ENCODE data around the gene VWA5B1.

The VWA5B1 gene

DNA sequence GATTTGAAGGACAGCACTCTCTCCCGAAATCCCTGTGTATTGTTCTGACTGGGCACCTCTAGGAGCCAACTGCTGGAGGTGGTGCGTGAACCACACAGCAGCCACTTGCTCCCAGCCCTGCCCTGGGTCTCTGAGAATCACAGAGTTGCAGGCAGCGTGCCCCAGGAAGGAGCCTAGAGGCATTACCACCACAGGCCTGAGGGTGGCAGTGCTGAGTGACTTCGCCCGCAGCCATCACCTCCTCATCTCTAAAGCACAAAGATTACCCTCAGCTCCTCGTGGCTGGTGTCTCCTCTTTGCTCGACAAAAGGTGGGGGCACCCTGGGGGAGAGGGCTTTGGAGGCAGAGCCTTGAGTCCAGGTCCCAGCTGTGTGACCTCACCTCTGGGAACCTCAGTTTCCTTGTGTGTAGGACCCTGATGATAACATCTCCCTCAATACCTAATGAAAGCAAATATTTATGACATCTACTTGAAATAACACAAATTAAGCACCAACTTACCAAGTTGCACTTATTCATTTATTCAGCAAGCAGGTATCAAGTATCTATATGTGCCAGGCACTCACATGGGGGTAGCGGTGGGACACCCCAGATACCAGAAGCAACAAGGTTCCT, 86.3 kb downstream of the VWA5B1 start:
- H3K27ac ChIP-seq (replicated peaks) = no peak overlapping the region
- no peak for TF ChIP-seq SPI1 (IDR thresholded peaks at IDR 0.05; ENCODE audit: borderline replicate concordance, low read depth)
- TF ChIP-seq, protein P1, sequence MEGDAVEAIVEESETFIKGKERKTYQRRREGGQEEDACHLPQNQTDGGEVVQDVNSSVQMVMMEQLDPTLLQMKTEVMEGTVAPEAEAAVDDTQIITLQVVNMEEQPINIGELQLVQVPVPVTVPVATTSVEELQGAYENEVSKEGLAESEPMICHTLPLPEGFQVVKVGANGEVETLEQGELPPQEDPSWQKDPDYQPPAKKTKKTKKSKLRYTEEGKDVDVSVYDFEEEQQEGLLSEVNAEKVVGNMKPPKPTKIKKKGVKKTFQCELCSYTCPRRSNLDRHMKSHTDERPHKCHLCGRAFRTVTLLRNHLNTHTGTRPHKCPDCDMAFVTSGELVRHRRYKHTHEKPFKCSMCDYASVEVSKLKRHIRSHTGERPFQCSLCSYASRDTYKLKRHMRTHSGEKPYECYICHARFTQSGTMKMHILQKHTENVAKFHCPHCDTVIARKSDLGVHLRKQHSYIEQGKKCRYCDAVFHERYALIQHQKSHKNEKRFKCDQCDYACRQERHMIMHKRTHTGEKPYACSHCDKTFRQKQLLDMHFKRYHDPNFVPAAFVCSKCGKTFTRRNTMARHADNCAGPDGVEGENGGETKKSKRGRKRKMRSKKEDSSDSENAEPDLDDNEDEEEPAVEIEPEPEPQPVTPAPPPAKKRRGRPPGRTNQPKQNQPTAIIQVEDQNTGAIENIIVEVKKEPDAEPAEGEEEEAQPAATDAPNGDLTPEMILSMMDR (IDR thresholded peaks at IDR 0.05; ENCODE audit: insufficient read depth, low read length) = peak; percentile 73
- DNase-seq (ENCODE audit: low read depth in 1 of 2, low spot score in 1 of 2) = peak in 1 of 2 experiments; percentile 19
- no peak overlapping the region for H3K4me3 ChIP-seq (replicated peaks; ENCODE audit: insufficient read depth, low read length)
- peaks cover 2% of the 10 kb centered on the region for H3K27me3 ChIP-seq (ENCODE audit: insufficient read depth, poor library complexity, severe bottlenecking)

DNA sequence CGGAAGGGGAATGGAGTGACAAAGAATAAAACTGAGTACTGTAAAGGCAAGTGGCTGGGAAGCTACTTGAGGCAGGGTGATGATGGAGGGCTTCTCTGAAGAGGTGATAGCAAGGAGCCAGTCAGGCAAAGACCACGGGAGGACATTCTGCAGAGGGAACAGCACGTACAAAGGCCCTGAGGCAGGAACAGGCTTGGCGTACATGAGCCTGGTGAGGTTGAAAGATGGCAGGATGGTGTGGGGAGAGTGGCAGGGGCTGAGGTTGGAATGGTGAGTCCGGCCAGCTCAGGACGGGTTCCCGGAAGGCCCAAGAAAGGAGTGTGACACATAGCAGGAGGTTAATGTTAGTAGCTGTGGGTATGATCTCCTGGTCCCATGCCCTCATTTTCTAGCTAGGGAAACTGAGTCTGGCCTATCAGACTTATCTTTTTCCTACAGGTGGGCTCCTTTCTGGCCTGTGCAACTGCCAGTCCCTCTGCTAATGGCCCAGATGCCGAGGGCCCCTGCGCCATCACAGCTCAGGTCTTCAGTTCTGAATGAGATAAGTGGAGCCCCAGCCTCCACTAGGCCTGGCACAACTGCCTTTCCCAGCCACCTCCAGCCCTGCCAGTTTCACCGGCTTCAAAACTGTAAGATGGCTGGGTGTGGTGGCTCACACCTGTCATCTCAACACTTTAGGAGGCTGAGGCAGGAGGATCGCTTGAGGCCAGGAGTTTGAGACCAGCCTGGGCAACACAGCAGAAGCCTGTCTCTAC, 87.0 kb downstream of the VWA5B1 start:
- DNase-seq (ENCODE audit: low read depth in 1 of 2, low spot score in 1 of 2) = no peak
- Histone ChIP-seq H3K27ac (replicated peaks) (no peak overlapping the region), H3K4me3 (replicated peaks; ENCODE audit: insufficient read depth, low read length) (no peak overlapping the region), H3K27me3 (ENCODE audit: insufficient read depth, poor library complexity, severe bottlenecking) (peaks cover 2% of the 10 kb centered on the region)
- TF ChIP-seq, protein P1 (IDR thresholded peaks at IDR 0.05; ENCODE audit: insufficient read depth, low read length) = no peak
- no peak for TF ChIP-seq GABPA (IDR thresholded peaks at IDR 0.05; ENCODE audit: low read depth)
- TF ChIP-seq SPI1 (IDR thresholded peaks at IDR 0.05; ENCODE audit: borderline replicate concordance, low read depth) = no peak
- no peak for TF ChIP-seq POLR2AphosphoS5 (IDR thresholded peaks at IDR 0.05; ENCODE audit: low read depth)
- TF ChIP-seq, protein P2, sequence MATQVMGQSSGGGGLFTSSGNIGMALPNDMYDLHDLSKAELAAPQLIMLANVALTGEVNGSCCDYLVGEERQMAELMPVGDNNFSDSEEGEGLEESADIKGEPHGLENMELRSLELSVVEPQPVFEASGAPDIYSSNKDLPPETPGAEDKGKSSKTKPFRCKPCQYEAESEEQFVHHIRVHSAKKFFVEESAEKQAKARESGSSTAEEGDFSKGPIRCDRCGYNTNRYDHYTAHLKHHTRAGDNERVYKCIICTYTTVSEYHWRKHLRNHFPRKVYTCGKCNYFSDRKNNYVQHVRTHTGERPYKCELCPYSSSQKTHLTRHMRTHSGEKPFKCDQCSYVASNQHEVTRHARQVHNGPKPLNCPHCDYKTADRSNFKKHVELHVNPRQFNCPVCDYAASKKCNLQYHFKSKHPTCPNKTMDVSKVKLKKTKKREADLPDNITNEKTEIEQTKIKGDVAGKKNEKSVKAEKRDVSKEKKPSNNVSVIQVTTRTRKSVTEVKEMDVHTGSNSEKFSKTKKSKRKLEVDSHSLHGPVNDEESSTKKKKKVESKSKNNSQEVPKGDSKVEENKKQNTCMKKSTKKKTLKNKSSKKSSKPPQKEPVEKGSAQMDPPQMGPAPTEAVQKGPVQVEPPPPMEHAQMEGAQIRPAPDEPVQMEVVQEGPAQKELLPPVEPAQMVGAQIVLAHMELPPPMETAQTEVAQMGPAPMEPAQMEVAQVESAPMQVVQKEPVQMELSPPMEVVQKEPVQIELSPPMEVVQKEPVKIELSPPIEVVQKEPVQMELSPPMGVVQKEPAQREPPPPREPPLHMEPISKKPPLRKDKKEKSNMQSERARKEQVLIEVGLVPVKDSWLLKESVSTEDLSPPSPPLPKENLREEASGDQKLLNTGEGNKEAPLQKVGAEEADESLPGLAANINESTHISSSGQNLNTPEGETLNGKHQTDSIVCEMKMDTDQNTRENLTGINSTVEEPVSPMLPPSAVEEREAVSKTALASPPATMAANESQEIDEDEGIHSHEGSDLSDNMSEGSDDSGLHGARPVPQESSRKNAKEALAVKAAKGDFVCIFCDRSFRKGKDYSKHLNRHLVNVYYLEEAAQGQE (IDR thresholded peaks at IDR 0.05; ENCODE audit: insufficient replicate concordance, low read depth) = no peak

DNA sequence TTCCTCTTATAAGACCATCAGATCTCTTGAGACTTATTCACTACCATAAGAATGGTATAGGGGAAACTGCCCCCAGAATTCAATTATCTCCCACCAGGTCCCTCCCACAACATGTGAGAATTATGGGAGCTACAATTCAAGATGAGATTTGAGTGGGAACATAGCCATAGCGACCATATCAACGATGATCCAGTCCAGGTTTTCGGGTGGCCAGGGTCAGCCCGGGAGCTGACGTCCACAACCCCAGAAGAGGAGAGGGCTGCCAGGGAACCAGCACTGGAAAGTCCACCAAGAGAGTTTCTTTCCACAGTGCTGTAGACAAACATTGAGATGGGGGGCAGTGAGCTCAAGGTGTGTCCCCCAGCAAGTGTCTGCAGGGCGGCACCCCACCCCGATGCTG, 88.4 kb downstream of the VWA5B1 start:
- Histone ChIP-seq H3K27ac (replicated peaks) (no peak overlapping the region), H3K4me3 (replicated peaks; ENCODE audit: insufficient read depth, low read length) (no peak overlapping the region), H3K27me3 (ENCODE audit: insufficient read depth, poor library complexity, severe bottlenecking) (no peaks in the 10 kb centered on the region)
- TF ChIP-seq, protein P1 (IDR thresholded peaks at IDR 0.05; ENCODE audit: insufficient read depth, low read length) = no peak
- no peak for TF ChIP-seq GABPA (IDR thresholded peaks at IDR 0.05; ENCODE audit: low read depth)
- TF ChIP-seq SPI1 (IDR thresholded peaks at IDR 0.05; ENCODE audit: borderline replicate concordance, low read depth) = no peak
- TF ChIP-seq POLR2AphosphoS5 (IDR thresholded peaks at IDR 0.05; ENCODE audit: low read depth) = no peak
- TF ChIP-seq, protein P2 (IDR thresholded peaks at IDR 0.05; ENCODE audit: insufficient replicate concordance, low read depth) = no peak
- no peak for DNase-seq (ENCODE audit: low read depth in 1 of 2, low spot score in 1 of 2)

Data from HL-60 (cell line).